Middle frontal gyrus (tissue), 1 donor: ENCODE results near the gene IL22RA2.
A peak's percentile ranks its signal among the peaks of the same experiment; 100 is the strongest.

Source experiments
- DNase-seq: peaks from one replicate; pipeline ENCODE4 v3.0.0-alpha.2; 2015; ENCODE audit warnings: low spot score; ENCODE audit errors: extremely low spot score

The IL22RA2 gene

DNA sequence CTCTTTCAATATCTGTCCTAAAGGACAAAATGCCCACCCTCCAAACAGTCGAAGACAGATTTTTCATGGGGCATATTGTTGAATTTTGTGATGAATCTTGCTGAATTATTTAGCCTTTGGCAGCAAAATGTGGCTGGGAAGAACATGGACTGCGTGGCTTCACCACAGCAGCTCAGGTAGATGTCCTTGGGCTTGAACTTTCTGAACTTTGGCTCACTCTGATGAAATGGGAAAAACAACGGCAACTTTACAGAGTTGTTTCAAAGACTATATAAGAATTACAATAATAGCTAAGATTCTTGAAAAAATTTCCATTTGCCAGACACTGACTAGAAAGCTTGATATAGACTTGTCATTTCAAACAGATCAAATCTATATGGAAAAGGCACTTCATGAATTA, 75.9 kb downstream of the IL22RA2 start:
- no peak for DNase-seq

DNA sequence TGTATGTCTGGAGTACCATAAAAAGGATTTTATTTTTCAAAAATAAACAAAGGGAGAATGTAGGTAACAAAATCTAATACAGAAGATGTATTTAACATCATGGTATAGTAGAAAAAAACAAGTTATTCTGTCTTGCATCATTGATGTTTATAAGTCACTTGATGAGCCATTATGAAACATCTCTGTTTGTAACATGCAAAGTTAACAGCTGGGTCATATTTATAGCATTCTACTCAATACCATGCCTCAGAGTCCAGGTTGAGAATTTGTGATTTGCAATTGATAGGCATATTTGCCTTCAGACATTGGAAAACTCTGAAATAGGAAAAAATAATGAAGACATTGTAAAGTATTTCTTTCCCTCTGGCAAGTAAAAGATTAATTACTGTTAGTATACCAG, 76.4 kb downstream of the IL22RA2 start:
- no peak for DNase-seq

DNA sequence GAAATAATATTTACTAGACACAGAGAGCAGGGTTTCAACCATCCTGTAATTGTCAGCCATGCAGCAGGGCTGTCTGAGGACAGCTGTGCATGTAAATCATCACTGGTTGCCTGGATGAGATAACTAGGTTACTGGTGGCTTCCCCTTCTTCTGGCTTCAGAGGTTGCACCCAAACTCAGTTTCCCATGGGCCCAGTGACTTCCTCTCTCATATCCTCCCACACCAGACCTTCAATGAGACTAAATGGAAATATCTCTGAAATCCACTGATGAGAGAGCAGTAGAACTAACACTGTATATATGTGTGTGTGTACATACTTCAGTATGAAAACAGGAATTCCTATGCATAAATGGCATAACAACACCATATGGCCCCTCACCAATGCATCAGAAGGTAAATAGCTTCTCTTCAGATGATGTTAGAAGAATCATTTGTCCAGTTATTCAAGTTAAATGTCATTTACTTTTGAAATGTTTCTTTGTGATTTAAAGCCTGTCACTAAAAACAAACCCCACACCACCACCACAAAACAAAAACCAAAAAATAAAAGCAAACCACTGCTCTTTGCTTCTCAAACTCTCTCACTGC, 77.7 kb downstream of the IL22RA2 start:
- no peak for DNase-seq

DNA sequence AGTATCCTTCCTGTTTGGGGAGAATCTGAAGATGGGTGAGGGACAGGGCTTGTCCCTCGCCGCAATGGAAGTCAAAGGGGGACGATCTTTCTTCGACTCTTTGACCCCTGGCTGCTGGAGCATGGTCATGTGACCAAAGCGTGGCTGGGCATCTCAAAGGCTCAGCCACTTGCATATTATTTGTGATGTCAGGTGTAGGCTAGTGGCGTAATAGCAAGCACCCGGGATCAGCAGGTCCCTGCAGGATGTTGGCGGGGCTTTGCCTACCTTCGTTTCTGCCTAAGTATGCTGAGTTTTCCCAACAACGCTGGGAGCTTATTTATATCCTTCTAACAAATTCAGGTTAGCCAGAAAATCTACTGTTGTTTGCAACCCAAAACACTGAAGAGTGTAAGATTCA, 78.4 kb downstream of the IL22RA2 start:
- DNase-seq: no peak

DNA sequence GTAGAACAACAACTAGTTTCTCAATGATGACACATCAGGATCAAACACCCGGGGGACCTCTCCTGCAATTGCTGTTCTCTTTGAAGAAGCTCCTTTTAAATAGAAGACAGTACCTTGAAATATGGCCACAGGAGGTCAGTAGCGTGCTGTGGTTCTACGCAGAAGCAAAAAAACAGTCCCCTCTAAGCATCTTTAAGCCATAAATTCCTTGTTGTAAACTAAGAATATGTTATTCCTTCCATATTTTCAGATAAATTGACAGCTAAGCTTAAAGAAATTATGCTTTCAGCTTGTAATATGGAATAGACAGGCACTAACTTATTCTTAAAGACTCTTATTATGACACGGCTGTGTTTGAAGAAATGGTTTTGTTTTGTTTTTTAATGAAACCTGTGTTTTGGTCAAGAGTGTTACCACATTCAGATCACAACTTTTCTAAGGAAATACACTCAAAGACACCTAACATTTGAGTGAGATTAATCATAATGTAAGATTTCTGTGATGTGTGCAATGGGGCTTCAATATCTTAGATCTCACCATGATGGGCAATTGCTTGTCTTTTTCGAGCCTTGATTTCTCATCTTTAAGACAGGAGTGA, 78.9 kb downstream of the IL22RA2 start:
- peak; percentile 26 for DNase-seq
